Spleen (tissue), 11 donors: ENCODE measurements around the gene SMC4. TPM values are rescaled to one million over a fixed set of nuclear protein-coding genes. Genes with fewer than 3 reads are reported as not detected.

Experiments
- DNase-seq: peaks from one replicate; pipeline ENCODE4 v3.0.0-alpha.2; 2020
- H3K27ac ChIP-seq, 8 donors: fragments of 200-600 bp; sonication (generic) in 7 of 8; 1 replicate in 4 of 8; 2 replicates in 4 of 8; pipeline versions ENCODE4 v1.5.0 to v1.8.0; 2016 to 2021; ENCODE audit warnings: inconsistent platforms in 4 of 8, mild to moderate bottlenecking in 4 of 8, moderate library complexity in 1 of 8
- H3K27me3 ChIP-seq, 7 donors: fragments of 200-600 bp; sonication (generic) in 6 of 7; replicated peaks in 1 of 7; 1 replicate in 4 of 7; 2 replicates in 3 of 7; pipeline versions ENCODE4 v1.5.0 to v1.8.0; 2016 to 2021; ENCODE audit warnings: inconsistent platforms in 3 of 7, mild to moderate bottlenecking in 1 of 7
- H3K36me3 ChIP-seq, 6 donors: fragments of 200-600 bp; sonication (generic) in 5 of 6; 1 replicate in 4 of 6; 2 replicates in 2 of 6; pipeline versions ENCODE4 v1.5.0 to v1.8.0; 2016 to 2021; ENCODE audit warnings: inconsistent platforms in 2 of 6
- H3K4me1 ChIP-seq, 6 donors: fragments of 200-600 bp; sonication (generic) in 5 of 6; 1 replicate in 3 of 6; 2 replicates in 3 of 6; pipeline versions ENCODE4 v1.5.0 to v1.8.0; 2016 to 2021; ENCODE audit warnings: inconsistent platforms in 3 of 6
- H3K4me3 ChIP-seq, 8 donors: fragments of 200-600 bp; sonication (generic) in 7 of 8; 1 replicate in 4 of 8; 2 replicates in 4 of 8; pipeline versions ENCODE4 v1.5.0 to v1.8.0; 2016 to 2021; ENCODE audit warnings: inconsistent platforms in 4 of 8, mild to moderate bottlenecking in 4 of 8, moderate library complexity in 2 of 8
- H3K9me3 ChIP-seq, 8 donors: fragments of 200-600 bp; sonication (generic) in 7 of 8; 1 replicate in 4 of 8; 2 replicates in 4 of 8; pipeline versions ENCODE4 v1.5.0 to v1.8.0; 2016 to 2021; ENCODE audit warnings: inconsistent platforms in 4 of 8
- POLR2A ChIP-seq, 3 donors: fragments of 450-650 bp; IDR thresholded peaks; one replicate each; pipeline ENCODE4 v1.5.1; 2017; ENCODE audit warnings: antibody characterized with exemption in 3 of 3, mild to moderate bottlenecking in 1 of 3
- POLR2AphosphoS5 ChIP-seq, 3 donors: sonication (generic); formaldehyde crosslinking; IDR thresholded peaks; one replicate each; pipeline ENCODE4 v1.5.1; 2017; ENCODE audit warnings: antibody characterized with exemption in 3 of 3
- WGBS, 5 donors: extraction: QIAGEN DNeasy Blood & Tissue Kit in 3 of 5; methylation state at CpG; one replicate each; pipeline versions ENCODE4 v1.1.5 to v1.1.7; 2013 to 2018; 5-methylcytosine and 5-hydroxymethylcytosine counted together
- intact Hi-C: fragments of 100-400 bp; cut with DNase I; formaldehyde crosslinking; loops from one replicate; pipeline ENCODE4 v1.15.0; 2023; ENCODE audit warnings: low total_unique reads
- polyA plus RNA-seq, 3 donors: library from polyadenylated mRNA; stranded (reverse); fragments of 200-250 nt; gene quantifications; one replicate each; pipeline ENCODE4 v1.2.1, GENCODE V29; 2013
- total RNA-seq, 7 donors: library from RNA; depleted of rRNA in 3 of 7; stranded (reverse); fragments of >200 nt in 3 of 7; fragmentation: NEBNext Ultra II Directional in 4 of 7; extraction: Animal tissue kit (Norgen Biotek cat#: 25700) in 4 of 7; gene quantifications; one replicate each; pipeline versions ENCODE4 v1.1.0 to v1.2.1, GENCODE V29; 2016 to 2021
- TF ChIP-seq, protein P1 (sequence below), 11 experiments: fragments of 200-600 bp in 7 of 11; fragments of 450-650 bp in 4 of 11; sonication (generic) in 4 of 11; IDR thresholded peaks in 8 of 11; conservative IDR thresholded peaks in 3 of 11; 1 replicate in 7 of 11; 2 replicates in 4 of 11; pipeline versions ENCODE4 v1.4.0 to v1.8.0; 2016 to 2021; ENCODE audit warnings: antibody characterized with exemption in 11 of 11, inconsistent platforms in 4 of 11, mild to moderate bottlenecking in 1 of 11
- donor health status: healthy with polysubstance abuse.
- donor health status: DM: no; HTN: no; CAD: no; lungs with moderate emphysema.
- donor health status: DM: no; HTN: no; CAD: no.
- donor health status: Bipolar disorder and iron deficiency.
- donor health status: healthy.
- donor health status: DM: no; HTN: no; CAD: no.
- donor health status: DM: yes; HTN: yes; CAD: no.

SMC4 gene
- total and polyA plus RNA-seq, 10 donors = 21.2 to 112 (median 52.0) TPM

DNA sequence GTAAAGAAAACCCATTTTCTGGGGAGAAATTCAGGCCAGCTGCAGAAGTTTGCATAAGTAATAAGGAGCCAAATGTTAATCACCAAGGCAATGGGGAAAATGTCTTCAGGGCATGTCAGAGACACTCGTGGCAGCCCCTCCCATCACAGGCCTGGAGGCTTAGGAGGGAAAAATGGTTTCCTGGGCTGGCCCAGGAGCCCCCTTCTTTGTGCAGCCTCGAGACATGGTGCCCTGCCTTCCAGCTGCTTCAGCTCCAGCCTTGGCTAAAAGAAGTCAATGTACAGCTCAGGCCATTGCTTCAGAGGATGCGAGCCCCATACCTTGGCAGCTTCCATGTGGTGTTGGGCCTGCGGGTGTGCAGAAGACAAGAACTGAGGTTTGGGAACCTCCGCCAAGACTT, 70.7 kb downstream of the SMC4 start:
- no peaks in the 10 kb centered on the region for H3K4me1 ChIP-seq
- no peaks in the 10 kb centered on the region for H3K36me3 ChIP-seq
- no peaks in the 10 kb centered on the region for H3K27me3 ChIP-seq
- peaks cover 0 to 27% (median 25%) of the 10 kb centered on the region in 8 donors for H3K9me3 ChIP-seq
- TF ChIP-seq, protein P1, sequence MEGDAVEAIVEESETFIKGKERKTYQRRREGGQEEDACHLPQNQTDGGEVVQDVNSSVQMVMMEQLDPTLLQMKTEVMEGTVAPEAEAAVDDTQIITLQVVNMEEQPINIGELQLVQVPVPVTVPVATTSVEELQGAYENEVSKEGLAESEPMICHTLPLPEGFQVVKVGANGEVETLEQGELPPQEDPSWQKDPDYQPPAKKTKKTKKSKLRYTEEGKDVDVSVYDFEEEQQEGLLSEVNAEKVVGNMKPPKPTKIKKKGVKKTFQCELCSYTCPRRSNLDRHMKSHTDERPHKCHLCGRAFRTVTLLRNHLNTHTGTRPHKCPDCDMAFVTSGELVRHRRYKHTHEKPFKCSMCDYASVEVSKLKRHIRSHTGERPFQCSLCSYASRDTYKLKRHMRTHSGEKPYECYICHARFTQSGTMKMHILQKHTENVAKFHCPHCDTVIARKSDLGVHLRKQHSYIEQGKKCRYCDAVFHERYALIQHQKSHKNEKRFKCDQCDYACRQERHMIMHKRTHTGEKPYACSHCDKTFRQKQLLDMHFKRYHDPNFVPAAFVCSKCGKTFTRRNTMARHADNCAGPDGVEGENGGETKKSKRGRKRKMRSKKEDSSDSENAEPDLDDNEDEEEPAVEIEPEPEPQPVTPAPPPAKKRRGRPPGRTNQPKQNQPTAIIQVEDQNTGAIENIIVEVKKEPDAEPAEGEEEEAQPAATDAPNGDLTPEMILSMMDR (IDR thresholded peaks at IDR 0.05 in 8 of 11, conservative IDR thresholded peaks at IDR 0.05 in 3 of 11) = no peak
- no peak for TF ChIP-seq POLR2AphosphoS5 (IDR thresholded peaks at IDR 0.05)
- no peak for TF ChIP-seq POLR2A (IDR thresholded peaks at IDR 0.05)
- DNase-seq = no peak
- no peak overlapping the region for H3K27ac ChIP-seq
- intact Hi-C loops = no loop called here
- H3K4me3 ChIP-seq = no peak overlapping the region
- 81 to 95% (median 87%) methylated on average over 5 of the region's 5 CpGs for WGBS, 5 donors

DNA sequence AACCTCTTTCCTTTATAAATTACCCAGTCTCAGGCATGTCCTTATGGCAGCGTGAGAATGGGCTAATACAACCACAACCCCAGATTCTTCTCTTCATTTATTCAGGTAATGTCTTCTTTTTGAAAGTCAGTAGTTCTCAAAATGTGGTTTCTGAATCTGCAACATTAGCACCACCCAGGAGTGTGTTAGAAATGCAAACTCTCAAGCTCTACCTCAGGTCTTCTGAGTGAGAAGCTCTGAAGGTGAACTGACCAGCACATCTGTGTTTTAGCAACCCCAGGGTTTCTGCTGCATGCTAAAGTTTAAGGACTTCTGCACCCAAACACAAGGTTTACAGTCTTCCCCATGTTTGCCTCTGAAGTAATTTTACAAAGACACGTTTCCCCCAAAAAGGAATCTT, 72.4 kb downstream of the SMC4 start:
- DNase-seq = no peak
- 76 to 89% (median 81%) methylated on average over 2 of the region's 2 CpGs for WGBS, 5 donors
- H3K9me3 ChIP-seq = peaks cover 0 to 27% (median 25%) of the 10 kb centered on the region in 8 donors
- no peak overlapping the region for H3K4me3 ChIP-seq
- intact Hi-C loops = no loop called here
- H3K27ac ChIP-seq = no peak overlapping the region
- H3K4me1 ChIP-seq = no peaks in the 10 kb centered on the region
- TF ChIP-seq, protein P1 (IDR thresholded peaks at IDR 0.05 in 8 of 11, conservative IDR thresholded peaks at IDR 0.05 in 3 of 11) = no peak
- TF ChIP-seq POLR2AphosphoS5 (IDR thresholded peaks at IDR 0.05) (no peak), POLR2A (IDR thresholded peaks at IDR 0.05) (no peak)
- no peaks in the 10 kb centered on the region for H3K27me3 ChIP-seq
- H3K36me3 ChIP-seq = no peaks in the 10 kb centered on the region

DNA sequence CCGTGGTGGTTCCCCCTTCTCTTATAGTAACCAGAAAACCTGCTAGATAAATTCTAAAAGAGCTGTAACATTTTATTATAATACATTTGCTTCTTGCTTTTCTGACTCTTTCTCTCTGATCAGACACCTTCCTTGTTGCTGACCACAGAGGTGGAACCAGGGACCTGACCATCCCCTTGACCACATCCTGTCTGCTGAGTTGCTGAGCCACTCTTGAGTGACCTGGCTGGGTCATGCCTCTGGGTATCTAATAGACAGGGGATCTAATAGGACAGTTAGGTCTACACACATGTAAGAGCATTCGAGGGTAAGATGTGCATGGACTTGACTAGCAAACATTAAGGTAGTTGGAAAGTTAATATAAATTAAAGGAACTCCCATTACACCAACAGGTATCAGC, 72.9 kb downstream of the SMC4 start:
- H3K4me1 ChIP-seq = no peaks in the 10 kb centered on the region
- H3K27me3 ChIP-seq = no peaks in the 10 kb centered on the region
- H3K27ac ChIP-seq = no peak overlapping the region
- WGBS, 5 donors = 74 to 84% (median 79%) methylated on average over 2 of the region's 2 CpGs
- TF ChIP-seq, protein P1 (IDR thresholded peaks at IDR 0.05 in 8 of 11, conservative IDR thresholded peaks at IDR 0.05 in 3 of 11) = no peak
- TF ChIP-seq POLR2AphosphoS5 (IDR thresholded peaks at IDR 0.05) (no peak), POLR2A (IDR thresholded peaks at IDR 0.05) (no peak)
- H3K36me3 ChIP-seq = no peaks in the 10 kb centered on the region
- DNase-seq = no peak
- no peak overlapping the region for H3K4me3 ChIP-seq
- peaks cover 0 to 27% (median 25%) of the 10 kb centered on the region in 8 donors for H3K9me3 ChIP-seq
- intact Hi-C loops = no loop called here

DNA sequence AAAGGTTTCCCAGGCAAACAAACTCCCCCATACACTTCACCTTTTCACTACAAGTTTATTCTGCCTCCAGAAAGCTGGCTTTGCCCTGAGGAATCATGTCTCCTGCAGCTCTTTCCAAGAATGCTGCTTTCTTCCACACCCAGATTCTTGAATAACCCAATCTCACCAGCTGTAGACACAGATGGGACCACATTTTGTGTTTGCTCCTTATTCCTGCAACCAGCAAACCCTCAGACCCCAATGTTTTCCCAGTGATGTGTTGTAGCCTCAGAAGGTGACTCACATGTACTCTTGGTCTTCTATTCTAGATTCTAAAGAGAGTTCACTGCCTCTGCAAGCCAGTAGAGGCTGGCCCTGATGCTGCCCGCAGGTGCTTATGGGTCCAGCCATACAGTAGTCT, 73.8 kb downstream of the SMC4 start:
- Histone ChIP-seq H3K27me3 (no peaks in the 10 kb centered on the region), H3K36me3 (no peaks in the 10 kb centered on the region), H3K9me3 (peaks cover 0 to 27% (median 25%) of the 10 kb centered on the region in 8 donors), H3K4me1 (no peaks in the 10 kb centered on the region), H3K27ac (no peak overlapping the region), H3K4me3 (no peak overlapping the region)
- intact Hi-C loops = no loop called here
- TF ChIP-seq, protein P1 (IDR thresholded peaks at IDR 0.05 in 8 of 11, conservative IDR thresholded peaks at IDR 0.05 in 3 of 11) = no peak
- TF ChIP-seq POLR2A (IDR thresholded peaks at IDR 0.05) (no peak), POLR2AphosphoS5 (IDR thresholded peaks at IDR 0.05) (no peak)
- WGBS, 5 donors = 41 to 95% (median 47%) methylated on average over 1 of the region's 1 CpG
- DNase-seq = no peak
